ENCODE results near the gene STARD3.

DNA sequence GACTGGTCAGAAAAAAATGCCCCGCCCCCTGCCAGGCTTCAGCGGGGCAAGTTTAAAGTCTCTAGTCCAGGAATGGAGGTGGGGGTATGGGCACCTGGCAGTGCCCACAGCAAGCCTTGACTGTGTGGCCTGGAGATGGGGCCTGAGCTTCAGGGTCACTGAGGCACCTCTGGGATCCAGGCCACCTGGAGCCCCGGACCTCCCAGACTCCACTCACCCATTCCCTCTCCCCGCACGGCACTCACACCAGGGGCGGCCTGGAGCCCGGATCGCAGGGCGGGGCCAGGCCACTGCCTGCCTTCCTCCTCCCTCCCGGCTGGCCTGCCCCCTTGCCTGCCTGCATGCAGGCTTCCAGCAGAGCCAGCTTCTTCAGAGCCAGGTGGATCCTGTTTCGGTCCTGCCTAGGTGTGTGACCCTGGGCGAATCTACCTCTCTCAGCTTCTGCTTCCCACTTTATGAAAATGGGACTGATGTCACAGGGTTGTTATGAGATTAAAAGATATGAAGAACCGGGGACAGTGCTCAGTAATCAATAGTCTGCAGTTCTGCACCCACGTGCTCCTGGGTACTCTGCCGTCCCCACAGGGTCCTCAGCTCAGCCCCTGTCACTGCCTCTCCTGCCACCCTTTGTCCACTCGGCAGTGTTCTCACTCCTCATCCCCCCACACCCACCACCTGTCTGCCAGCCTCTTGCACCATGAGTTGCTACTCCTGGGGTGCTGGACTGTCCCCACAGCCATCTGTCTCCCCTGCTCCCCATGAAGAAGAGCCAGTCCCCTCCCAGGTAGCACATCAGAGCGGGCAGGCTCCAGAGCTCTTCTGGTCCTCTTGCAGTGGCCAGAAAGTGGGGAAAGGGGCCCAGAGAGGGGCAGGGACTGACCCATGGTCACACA lies 27.0 kb downstream of the STARD3 start:
- TF ChIP-seq, protein P1, sequence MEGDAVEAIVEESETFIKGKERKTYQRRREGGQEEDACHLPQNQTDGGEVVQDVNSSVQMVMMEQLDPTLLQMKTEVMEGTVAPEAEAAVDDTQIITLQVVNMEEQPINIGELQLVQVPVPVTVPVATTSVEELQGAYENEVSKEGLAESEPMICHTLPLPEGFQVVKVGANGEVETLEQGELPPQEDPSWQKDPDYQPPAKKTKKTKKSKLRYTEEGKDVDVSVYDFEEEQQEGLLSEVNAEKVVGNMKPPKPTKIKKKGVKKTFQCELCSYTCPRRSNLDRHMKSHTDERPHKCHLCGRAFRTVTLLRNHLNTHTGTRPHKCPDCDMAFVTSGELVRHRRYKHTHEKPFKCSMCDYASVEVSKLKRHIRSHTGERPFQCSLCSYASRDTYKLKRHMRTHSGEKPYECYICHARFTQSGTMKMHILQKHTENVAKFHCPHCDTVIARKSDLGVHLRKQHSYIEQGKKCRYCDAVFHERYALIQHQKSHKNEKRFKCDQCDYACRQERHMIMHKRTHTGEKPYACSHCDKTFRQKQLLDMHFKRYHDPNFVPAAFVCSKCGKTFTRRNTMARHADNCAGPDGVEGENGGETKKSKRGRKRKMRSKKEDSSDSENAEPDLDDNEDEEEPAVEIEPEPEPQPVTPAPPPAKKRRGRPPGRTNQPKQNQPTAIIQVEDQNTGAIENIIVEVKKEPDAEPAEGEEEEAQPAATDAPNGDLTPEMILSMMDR (IDR thresholded peaks at IDR 0.05): no peak
- TF ChIP-seq POLR2A (IDR thresholded peaks at IDR 0.05): no peak

Measured in ovary (tissue), 3 donors.